Measurements from ENCODE around the gene MRPS18A.

Gene MRPS18A

DNA sequence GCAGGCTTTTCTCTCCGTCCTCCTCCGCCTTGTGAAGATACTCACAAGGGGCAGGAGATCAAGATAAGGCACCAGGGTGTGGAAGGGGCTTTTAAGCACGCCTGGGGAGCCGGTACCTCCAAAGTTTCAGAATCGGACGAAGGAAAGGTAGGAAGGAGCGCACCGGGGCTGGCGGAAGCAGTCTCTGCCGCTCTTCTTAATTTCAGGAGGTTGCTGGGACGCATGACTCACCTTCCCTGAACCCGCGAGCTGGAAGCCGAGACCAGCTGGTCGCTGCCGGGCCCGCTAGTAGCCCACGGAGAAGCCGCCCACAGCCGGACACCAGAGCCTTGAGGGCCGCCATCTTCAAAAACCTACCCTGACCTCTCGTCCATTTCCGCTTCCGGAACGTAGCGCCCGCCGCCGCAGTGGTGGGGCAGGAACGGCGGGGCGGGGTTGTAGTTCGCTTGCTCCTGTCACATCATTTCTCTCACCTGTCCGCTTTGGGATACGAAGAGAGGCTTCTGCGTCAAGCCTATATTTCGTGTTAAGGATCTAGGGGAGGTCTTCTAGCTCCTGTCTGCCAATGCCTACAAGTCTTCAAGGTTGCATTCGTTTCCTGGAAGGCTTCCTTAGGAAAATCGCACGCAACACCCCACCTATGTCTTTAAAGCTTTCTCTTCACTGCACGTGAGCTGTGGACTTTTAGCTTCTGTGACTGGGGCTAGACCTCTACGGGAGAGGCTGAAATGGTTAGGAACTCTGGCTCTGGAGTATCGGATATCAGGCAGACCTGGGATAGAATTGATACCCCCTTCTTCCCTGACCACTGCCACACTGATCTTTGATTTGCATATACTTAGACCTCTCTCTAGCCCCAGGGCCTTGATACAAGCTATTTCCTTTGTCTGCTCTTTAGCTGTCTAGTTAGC is at the start of gene MRPS18A:
MRPS18A (minus strand) TSS at position 355 of the 911 bp plus-strand sequence; CDS start at position 343, 12 bp downstream.
- peak; percentile 61 to 65 for DNase-seq

DNA sequence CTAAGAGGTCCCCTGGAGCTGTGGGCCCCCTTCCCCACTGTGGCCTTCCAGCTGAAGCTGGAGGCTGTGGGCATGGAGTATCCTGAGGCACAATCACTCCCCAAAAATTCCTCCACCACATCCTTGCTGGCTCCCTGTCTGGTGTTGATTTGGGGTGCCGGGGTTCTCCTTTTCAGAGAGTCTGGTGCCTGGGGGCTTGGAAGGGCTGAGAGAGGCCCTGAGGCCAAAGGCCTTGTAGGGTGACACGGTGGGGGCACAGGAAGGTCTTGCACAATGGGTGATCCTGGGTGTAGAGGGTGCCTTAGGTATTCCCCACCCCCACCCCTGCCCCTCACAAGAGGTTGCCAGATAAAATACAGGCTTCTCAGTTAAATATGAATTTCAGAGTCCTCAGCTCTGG is 49.3 kb upstream of the MRPS18A start:
- no peak for DNase-seq

DNA sequence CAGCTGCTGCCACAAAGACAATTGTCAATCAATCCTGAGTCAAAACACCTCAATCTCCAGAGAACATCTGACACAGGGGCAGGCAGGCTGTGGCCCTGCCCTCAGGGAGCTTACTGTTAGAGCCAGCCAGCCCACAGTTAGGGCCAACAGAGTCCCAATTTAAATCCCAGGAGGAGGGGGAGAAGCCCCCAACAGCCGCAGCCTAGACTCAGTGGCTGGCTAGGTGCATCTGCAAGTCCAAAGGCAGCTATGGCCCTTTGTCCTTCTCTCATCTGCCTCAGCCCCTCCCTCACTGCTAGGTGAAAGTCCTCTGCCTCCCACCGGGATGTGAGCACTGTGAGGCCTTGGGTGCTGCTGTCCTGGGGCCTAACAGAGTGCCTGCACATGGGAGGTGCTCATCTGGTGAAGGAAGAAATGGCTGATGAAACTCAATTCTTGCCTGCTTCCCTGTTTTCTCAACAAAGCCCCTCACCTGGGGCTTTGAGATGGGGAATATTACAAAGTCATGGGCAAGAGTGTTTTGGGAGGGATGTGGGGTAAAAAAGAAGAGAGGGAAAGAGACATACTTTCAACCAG is 48.7 kb upstream of the MRPS18A start:
- DNase-seq: no peak

DNA sequence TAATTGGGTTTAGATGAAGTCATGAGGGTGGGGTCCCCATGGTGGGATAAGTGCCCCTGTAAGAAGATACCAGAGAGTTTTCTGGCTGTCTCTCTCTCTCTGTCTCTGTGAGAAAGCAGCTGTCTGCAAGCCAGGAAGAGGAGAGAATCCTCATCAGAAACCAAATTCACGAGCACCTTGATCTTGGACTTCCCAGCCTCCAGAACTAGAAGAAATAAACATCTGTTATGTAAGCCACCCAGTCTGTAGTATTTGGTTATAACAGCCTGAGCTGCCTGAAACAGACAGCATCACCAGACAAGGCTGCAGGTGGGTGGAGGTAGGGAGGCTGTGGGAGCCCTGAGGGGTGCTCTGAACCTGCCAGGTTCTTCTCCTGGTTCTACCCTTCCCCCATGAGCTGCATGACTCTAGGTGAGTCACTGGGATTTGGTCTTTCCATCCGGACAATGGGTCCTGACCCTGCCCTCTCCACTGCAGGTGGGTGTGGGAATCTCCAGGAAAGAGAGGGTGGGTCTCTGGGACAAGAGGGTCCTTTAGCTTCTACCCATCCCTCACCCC is 48.1 kb upstream of the MRPS18A start:
- no peak for DNase-seq

DNA sequence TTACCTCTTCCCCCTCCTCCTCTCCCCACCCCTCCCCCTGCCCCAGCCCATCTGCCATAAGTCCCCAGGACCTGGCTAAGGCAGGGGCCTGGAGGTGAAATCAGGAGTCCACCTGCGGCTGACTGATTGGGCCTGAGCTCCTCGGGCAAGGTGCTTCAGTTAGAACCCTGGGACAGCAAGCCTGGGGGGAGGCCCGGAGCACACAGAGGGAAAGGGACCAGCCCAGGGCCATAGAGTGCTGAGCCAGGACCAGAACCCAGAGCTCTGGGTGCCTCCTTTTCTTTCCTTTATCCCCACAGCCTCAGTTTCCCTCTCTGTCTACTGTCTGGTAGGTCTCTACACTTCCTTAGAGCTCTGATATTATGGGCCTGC is 46.7 kb upstream of the MRPS18A start:
- no peak for DNase-seq

DNA sequence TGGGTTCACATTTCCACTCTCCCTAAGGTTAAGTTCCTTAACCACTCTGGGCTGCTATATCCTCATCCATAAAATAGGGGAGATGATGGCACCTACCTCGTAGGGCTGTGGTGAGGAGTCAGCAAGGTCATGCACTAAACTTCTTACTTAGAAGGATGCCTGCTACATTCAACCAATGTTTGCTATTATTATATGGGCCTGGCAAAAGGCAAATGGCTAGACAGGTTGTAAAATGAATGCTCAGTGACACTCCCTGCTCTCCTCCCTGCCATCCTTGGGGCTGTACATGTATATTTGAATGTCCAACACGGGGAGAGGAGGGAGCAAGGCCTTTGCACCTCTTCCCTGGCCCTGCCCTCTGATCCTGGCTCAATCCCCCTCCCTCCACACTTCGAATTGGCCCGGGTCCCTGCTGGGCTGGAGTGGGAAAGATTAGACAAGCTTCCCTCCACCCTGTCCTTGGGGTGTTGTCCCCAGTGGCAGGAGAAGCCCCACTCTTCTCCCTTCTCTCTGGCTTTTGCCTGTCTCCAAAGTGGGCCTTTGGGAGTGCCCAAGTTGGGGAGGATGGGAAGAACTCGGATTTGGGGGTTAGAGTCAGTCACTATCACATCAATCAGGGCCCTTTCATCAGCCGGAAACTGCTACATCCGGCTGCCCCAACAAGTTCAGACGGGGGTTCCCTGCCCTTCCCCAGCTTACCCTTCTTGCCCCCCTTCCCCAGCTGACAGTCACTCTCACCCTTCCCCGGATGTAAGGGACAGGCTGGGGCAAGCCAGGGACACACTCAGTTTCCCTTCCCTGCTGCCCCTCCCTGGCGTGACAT is 46.1 kb upstream of the MRPS18A start:
- peak; percentile 32 for DNase-seq

DNA sequence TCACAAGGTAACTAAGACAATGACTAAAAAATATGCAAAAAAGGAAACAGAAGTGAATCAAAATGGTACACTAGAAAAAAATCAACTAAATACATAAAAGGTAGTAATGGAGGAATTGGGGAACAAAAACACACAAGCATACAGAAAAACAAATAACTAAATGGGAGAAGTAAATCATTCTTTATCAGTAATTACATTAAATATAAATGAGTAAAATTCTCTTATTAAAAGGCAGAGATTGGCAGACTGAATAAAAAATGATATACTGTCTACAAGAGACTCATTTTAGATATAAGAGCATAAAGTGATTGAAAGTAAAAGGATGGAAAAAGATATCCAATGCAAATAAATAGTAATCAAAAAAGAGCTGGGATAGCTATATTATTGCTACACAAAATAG is 43.0 kb upstream of the MRPS18A start:
- DNase-seq: no peak

DNA sequence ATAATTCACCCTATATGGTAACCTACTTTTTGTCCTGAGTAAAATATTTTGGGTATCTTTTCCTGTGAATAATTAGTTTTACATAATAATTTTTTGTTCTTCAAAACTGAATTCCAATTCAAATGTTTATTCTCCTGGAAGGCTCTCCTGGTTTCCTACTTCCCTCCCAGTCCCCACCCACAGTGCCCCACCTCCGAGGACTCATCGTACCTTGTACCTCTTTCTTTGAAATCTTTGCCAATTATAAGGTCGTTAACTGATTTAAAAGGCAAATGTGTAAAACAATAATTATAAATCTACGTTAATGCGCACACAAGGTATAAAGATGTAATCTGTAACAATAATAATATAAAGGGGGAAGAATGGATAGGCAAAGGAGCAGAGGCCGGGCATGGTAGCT is 41.9 kb upstream of the MRPS18A start:
- DNase-seq: no peak

DNA sequence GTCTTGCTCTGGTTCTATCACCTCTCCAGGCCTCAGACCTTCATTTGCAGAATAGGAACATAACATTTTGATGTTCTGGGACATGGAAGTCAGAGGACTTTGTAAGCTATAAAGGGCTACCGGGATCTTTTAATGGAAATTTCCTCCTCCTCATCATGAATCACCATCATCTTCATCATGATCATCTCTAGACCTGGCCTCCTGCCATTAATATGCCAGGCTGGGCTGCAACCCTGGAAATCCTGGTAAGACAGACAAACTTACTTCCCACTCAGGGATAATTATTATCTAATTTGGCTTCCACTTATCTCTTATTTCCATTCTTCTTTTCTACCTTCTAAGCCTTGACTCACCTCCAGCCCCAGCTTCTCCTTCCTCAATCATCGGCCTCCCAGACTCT is 41.0 kb upstream of the MRPS18A start:
- DNase-seq: no peak

DNA sequence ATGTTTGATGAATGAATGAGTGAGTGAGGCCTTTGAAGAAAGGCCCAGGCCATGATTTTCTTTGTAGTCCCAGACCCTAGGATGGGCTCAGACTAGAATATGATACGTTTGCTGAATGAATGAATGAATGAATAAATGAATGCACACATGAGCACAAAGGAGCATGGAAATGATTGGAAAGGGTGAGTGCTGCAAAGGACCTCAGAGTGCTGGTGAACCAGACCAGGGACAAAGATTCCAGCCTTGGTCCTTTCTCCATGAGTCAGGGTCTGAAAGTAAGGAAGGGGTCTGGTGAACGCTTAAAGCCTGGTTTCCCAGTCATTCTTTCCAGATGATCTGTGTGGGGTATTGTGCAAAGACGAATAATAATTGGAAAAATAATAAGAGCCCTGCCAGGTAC is 40.0 kb upstream of the MRPS18A start:
- DNase-seq: no peak

DNA sequence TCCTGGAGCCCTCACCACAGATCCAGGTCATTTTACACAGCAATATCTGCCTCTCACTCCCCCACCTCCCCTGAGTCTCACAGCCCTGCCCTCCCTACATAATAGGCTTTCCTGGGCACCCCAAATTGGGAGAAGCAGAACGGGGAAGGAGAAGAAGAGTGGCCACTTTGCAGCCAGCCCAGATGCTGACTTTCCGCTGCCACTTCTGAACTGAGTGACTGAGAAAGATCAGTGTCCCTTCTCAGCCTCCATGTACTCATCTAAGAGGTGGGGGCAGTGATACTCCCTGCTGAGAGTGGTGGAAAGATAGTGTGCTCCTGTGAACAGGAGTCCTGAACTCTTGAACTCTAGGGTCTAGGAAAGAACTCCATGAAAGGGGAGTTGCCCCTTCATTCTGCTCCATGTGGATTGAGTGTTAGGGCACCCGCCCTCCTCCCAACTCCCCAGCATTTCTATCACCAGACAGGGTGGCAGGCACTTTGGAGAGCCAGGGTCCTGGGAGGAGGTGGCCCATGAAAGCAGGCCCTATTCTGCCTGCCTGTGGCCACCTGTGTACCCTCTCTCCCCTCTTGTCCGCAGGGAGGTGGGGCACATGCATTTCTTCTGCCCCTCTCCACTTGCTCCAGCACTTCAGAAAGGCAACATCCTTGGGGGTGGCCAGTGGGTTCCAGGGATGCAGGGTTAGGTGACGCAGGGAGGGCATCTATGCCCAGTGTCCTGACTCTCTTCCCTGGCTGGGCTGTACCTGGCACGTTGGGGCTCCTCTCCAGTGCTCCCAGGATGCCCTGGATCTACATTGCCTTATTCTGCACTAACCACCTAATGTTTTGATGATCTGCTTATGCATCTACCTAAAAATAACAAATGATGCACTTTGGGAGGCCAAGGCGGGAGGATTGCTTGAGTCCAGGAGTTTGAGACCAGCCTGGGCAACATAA is 38.3 kb upstream of the MRPS18A start:
- DNase-seq: no peak

DNA sequence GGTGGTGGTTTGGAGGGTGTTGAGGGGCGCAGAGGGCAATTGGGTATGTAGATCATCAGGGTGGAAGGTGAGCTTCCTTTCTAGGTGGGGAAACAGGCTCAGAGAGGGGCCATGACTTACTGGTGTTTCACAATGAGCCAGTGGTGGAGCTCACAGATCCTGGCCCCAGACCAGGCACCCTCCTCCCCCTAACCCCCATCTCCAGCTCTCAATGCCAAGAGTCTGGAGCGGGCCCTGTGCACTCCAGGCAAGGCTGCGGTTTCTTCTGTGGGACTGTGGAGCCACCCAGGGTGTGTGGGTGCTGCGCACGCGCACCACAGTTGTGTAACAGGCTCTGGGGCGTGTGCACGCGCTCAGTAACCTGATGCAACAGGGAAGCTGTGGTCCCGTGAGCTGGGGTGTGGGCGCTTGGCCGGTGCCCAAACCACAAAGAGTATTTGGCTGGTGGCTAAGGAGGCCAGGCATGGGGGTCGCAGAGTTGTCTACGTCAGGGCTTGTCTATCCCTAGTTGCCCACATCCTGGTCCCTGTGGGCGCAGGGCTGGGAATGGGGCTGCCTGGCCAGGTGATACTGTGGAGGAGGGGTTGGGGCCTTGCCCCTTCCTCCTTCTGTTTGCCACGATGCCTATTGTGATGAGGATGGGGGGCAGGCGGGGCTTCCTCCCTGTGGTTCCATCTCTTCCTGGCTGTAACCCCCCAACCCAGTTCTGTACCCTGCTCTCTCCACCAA is 37.5 kb upstream of the MRPS18A start:
- DNase-seq: peak; percentile 58 to 62

DNA sequence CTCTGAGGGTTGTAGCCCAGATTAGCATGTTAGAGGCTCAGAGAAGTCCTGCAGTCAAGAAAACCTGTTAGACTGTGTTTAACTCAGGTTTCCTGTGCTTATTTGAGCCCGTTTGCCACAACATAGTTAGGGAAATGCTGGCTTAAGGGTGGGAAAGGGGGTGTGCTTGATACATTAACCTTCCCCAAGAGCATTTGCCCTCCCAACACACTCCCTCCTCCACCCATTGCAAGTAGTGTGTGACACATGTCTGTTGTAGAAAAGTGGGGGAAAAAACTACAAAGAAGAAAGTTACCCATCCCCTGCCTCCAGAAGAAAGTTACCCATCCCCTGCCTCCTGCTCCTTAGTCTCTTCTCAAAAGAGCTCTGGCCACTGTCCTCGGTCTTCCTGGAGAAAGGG is 36.8 kb upstream of the MRPS18A start:
- DNase-seq: no peak

DNA sequence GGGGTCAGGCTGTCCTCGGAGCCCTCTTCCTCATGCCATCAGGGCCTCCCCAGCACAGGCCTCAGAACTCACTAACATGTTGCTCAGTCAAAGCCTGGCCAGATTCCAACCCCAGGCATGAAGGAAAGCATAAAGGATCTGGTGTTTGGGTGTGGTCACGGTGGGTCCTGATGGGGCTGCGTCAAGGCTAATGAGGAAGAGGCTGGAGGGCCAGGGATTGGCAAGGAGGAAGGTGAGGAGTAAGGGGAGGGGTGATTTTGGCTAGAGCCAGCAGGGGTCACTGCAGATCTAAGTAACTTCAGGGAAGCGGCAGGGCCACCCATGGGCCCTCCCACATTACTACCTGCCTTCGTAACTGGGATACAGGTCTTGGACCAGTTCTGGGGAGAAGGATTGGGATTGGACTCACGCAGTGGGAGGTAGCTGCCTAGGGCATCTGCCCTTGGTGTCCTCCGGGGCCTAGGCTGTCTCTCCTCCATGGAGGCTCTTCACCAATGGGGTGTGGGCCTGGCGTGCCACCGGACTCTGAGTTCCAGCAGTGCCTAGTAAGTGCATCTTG is 36.2 kb upstream of the MRPS18A start:
- DNase-seq: peak; percentile 65 to 68

DNA sequence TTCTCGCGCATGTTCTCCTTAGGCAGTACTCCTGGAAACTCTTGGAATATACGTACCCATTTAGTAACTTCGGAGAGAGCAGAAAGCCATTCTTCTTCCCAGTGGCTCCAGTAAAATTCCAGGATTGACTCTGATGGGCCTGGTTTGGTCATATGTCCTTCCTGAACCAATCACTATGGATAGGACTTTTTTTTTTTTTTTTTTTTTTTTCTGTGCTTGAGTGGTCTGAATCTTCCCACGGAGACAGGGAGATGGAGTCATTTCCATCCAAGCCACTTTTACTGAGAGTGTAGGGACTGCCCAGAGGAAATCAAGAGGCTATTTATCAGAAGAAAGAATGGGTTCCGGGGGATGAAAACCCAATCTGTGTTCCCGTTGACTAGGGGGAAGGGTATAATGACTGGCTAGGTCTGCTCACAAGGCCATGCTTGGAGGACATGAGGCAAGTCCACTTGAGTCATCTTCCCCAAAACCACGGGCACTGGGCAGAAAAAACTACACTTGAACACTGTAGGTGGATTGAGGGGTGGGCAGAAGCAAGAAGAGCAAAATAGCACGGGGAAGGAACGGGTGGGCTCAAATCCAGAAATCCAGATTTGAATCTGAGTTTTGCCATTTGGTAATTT is 35.4 kb upstream of the MRPS18A start:
- no peak for DNase-seq

DNA sequence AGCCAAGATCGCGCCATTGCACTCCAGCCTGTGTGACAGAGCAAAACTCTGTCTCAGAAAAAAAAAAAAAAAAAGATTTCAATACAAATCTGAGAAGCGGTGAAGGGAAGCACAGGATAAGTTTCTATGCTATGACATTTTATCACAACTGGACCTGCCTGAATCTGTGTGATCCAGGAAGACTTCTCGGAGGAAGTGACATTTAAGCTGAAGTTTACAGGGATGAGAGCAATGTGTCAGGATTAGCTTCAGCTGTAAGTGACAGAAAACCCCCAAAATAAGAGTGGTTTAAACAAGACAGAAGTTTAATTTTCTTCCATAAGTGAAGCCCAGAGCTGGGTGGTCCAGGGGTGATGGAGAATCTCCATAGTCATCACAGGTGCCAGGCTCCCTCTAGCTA is 33.4 kb upstream of the MRPS18A start:
- DNase-seq: no peak

DNA sequence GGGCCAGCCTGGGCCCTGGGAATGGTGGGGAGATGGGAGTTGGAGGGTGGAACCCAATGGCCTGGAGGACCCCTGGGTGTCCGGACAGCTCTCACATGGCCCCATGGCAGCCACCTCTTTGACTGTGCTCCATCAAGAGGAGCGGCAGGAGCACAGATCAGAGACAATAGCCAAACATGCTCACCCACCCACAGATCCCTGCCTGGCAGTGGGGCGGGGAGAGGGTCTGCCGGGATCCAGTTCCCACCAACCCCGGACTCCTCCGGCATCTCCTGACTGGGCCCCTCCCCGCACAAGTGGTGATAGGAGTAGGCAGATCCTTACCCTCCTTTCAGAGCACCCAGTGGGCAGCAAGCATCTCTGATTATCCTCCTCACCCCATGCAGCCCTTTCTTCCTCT is 31.9 kb upstream of the MRPS18A start:
- DNase-seq: no peak

DNA sequence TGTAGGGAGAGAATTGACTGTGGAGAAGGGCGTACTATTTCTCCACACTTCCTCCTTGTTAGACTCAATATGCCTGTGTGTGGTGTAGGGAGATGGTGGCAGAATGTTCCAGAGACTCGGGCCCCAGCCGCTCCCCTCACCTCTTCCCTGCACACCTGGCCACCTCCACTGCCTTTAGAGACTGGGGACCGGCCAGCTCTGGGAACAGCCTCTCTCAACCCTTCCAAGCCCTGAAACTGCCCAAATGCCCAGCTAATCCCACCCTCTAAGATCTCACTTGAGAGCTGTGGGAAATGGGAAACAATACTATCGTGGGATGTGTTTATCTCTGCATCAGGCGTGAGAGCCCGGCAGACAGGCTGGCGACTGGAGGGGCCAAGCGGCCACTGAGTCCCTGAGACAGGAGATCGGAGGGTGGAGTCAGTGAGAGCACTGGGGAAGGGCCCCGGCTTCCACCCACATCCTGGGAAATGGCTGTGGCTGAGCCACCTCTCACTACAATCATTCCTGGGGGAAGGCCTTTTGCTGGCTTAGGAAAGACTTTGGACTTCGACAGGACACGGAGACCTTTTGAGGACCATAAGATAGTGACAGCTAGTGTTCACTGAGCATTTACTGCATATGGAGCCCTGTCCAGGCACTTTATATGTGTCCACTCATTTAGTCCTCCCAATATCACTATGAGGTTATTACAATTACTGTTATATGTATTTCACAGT is 31.0 kb upstream of the MRPS18A start:
- DNase-seq: no peak

DNA sequence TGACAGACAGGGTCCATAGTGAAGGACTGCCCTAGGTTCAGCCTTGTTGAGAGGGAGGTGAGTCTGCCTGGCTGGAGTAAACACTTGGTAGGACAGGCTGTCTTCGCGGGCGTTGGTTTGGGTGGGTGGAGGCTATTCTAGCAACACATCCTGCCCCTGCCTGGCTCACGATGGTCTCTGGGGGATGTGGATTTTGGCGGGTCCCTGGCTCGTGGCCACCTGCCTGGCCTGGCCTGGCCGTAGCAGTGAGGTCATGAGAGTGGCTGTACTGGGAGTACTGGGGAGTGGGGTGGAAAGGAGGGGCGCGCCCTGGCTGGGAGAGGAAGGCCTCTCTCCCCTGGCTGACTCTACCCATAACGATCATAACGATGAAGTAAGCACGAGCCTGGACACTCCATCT is 30.2 kb upstream of the MRPS18A start:
- DNase-seq: no peak

DNA sequence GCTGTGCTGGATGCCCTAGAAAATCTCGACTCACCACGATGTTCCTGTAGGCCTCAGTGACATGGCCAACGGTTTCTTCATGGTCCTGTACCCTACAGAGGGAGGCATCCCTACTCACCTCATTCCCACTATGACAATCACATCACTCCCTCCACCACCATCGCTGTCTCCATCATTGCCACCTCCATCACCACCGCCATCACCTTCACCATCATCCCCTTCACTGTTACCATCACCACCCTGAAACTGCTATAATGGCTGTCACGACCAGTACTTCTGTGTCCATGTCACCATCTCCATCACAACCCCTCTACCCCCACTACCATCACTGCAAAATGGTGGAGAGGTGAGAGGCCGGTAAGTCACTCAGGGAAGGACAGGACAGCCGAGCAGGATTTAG is 29.8 kb upstream of the MRPS18A start:
- DNase-seq: no peak

Measured in activated CD4-positive, alpha-beta T cell treated with anti-CD3 and anti-CD28 coated beads, Interleukin-2, amount 50 U/mL, for 4 hours (primary cell).